Glomerular endothelial cell (primary cell): ENCODE results near the gene TRIP13. TPM values are rescaled to one million over a fixed set of nuclear protein-coding genes. Genes with fewer than 3 reads are reported as not detected.
"Not testable (repeated sequence)": the region's sequence is repeated elsewhere in the genome, so short reads cannot be mapped to it uniquely, and the experiment has no call there.

Experiments used
- DNase-seq: peaks from one replicate; pipeline ENCODE4 v3.0.0-alpha.2; 2011; ENCODE audit warnings: low read depth, low spot score; ENCODE audit errors: extremely low read depth
- total RNA-seq: library from RNA; depleted of rRNA; stranded (reverse); fragments of >200 nt; gene quantifications from 2 replicates; pipeline ENCODE4 v1.2.3, GENCODE V29; 2015

TRIP13 gene
- total RNA-seq, 1 donor from 2014 or later: 15.8 TPM

GRCh38 chr5:889075-889710, 3.5 kb upstream of the TRIP13 start:
- DNase-seq: no peak

- DNase-seq: no peak
Measured at GRCh38 chr5:891117-891836, 1.4 kb upstream of the TRIP13 start.

GRCh38 chr5:891837-892393, 769 bp upstream of the TRIP13 start:
- no peak for DNase-seq

- no peak for DNase-seq
Measured at GRCh38 chr5:893137-893506, 438 bp downstream of the TRIP13 start.

GRCh38 chr5:893711-894110, 1.0 kb downstream of the TRIP13 start:
- DNase-seq: no peak

- DNase-seq: no peak
Measured at GRCh38 chr5:900781-901180, 8.1 kb downstream of the TRIP13 start.

GRCh38 chr5:902129-902916, 9.6 kb downstream of the TRIP13 start:
- no peak for DNase-seq

- DNase-seq: no peak
Measured at GRCh38 chr5:903756-904096, 11.0 kb downstream of the TRIP13 start.

GRCh38 chr5:905139-905642, 12.5 kb downstream of the TRIP13 start:
- no peak for DNase-seq

GRCh38 chr5:907366-907910, 14.8 kb downstream of the TRIP13 start:
- DNase-seq: no peak

- DNase-seq: no peak
Measured at GRCh38 chr5:908172-908571, 15.5 kb downstream of the TRIP13 start.

- no peak for DNase-seq
Measured at GRCh38 chr5:909086-909485, 16.4 kb downstream of the TRIP13 start.

GRCh38 chr5:909994-910768, 17.5 kb downstream of the TRIP13 start:
- no peak for DNase-seq

GRCh38 chr5:910769-911160, 18.1 kb downstream of the TRIP13 start:
- no peak for DNase-seq

- DNase-seq: peak; percentile 55
Measured at GRCh38 chr5:911601-912000, 18.9 kb downstream of the TRIP13 start.

- peak; percentile 92 for DNase-seq
Measured at GRCh38 chr5:912280-913091, 19.8 kb downstream of the TRIP13 start.

- no peak for DNase-seq
Measured at GRCh38 chr5:914174-914573, 21.5 kb downstream of the TRIP13 start.

GRCh38 chr5:914612-915011, 21.9 kb downstream of the TRIP13 start:
- DNase-seq: no peak

- not testable (repeated sequence) for DNase-seq
Measured at GRCh38 chr5:915346-915745, 22.7 kb downstream of the TRIP13 start.

GRCh38 chr5:915946-916345, 23.3 kb downstream of the TRIP13 start:
- no peak for DNase-seq
